HG02759 (cell line): ENCODE measurements around the gene NRP1.

ENCODE experiments used
- ATAC-seq: cut with Tn5 transposase; IDR thresholded peaks from one replicate; pipeline ENCODE4 v1.9.1; 2021; ENCODE audit warnings: mild to moderate bottlenecking, moderate library complexity; ENCODE audit not compliant: unreplicated experiment

NRP1 gene

GRCh38 chr10:33293531-33294170, 40.8 kb downstream of the NRP1 start:
- no peak for ATAC-seq

- no peak for ATAC-seq
Observed at GRCh38 chr10:33293076-33293475, 41.4 kb downstream of the NRP1 start.

GRCh38 chr10:33291053-33291592, 43.3 kb downstream of the NRP1 start:
- ATAC-seq, result no peak

- ATAC-seq, result no peak
Observed at GRCh38 chr10:33290321-33291052, 44.0 kb downstream of the NRP1 start.

- ATAC-seq, result no peak
Observed at GRCh38 chr10:33289776-33290175, 44.7 kb downstream of the NRP1 start.

GRCh38 chr10:33288127-33288526, 46.3 kb downstream of the NRP1 start:
- no peak for ATAC-seq

- no peak for ATAC-seq
Observed at GRCh38 chr10:33287112-33287511, 47.4 kb downstream of the NRP1 start.

- ATAC-seq, result no peak
Observed at GRCh38 chr10:33286157-33286934, 48.1 kb downstream of the NRP1 start.

GRCh38 chr10:33284945-33285344, 49.5 kb downstream of the NRP1 start:
- no peak for ATAC-seq

GRCh38 chr10:33279811-33280602, 54.5 kb downstream of the NRP1 start:
- no peak for ATAC-seq

- no peak for ATAC-seq
Observed at GRCh38 chr10:33279276-33279675, 55.2 kb downstream of the NRP1 start.

GRCh38 chr10:33278198-33278597, 56.3 kb downstream of the NRP1 start:
- ATAC-seq, result no peak

- ATAC-seq, result no peak
Observed at GRCh38 chr10:33277135-33277536, 57.3 kb downstream of the NRP1 start.

- no peak for ATAC-seq
Observed at GRCh38 chr10:33276282-33276923, 58.1 kb downstream of the NRP1 start.

- no peak for ATAC-seq
Observed at GRCh38 chr10:33274096-33274785, 60.2 kb downstream of the NRP1 start.

- no peak for ATAC-seq
Observed at GRCh38 chr10:33273295-33274002, 61.0 kb downstream of the NRP1 start.

- ATAC-seq, result no peak
Observed at GRCh38 chr10:33272635-33273034, 61.8 kb downstream of the NRP1 start.

- ATAC-seq, result no peak
Observed at GRCh38 chr10:33271969-33272583, 62.4 kb downstream of the NRP1 start.

GRCh38 chr10:33270971-33271370, 63.5 kb downstream of the NRP1 start:
- no peak for ATAC-seq
